Measurements from ENCODE around the gene LAMA3. TPM values are rescaled to one million over a fixed set of nuclear protein-coding genes. Genes with fewer than 3 reads are reported as not detected.

LAMA3 gene
- total and polyA plus RNA-seq, 2 of the 13 experiments (the other 11 are each of a cell fraction or from before 2014, with no cell fraction given): 0.45 to 2.2 TPM

GRCh38 chr18:23724681-23725080 is 35.4 kb downstream of the LAMA3 start:
- FAIRE-seq: no peak
- Histone ChIP-seq H3K4me2 (ENCODE audit: low read depth, low read length) (no peak overlapping the region), H3K27me3 (ENCODE audit: control insufficient read depth in 1 of 2, insufficient read depth in 2 of 2, low read length in 2 of 2) (no peaks in the 10 kb centered on the region), H3K4me3 (replicated peaks in 1 of 3; ENCODE audit: insufficient read depth in 1 of 3, low read depth in 2 of 3, low read length in 3 of 3) (no peak overlapping the region), H2AFZ (ENCODE audit: low read length) (no peak overlapping the region), H3K79me2 (ENCODE audit: insufficient read depth, low read length) (no peaks in the 10 kb centered on the region), H3K36me3 (replicated peaks in 1 of 2; ENCODE audit: control insufficient read depth in 1 of 2, insufficient read depth in 2 of 2, low read length in 2 of 2) (no peaks in the 10 kb centered on the region), H4K20me1 (ENCODE audit: insufficient read depth, low read length) (no peaks in the 10 kb centered on the region), H3K27ac (ENCODE audit: extremely low read length, insufficient read depth, low read length) (no peak overlapping the region), H3K4me1 (ENCODE audit: insufficient read depth, low read length) (peaks cover 3% of the 10 kb centered on the region; the same call in 1 of the 2 replicates), H3K9me3 (ENCODE audit: low read length) (no peaks in the 10 kb centered on the region), H3K9ac (ENCODE audit: insufficient read depth, low read depth, low read length) (no peak overlapping the region)
- ChIA-PET CTCF (ENCODE audit: low intra/inter-chr PET ratio, low total read pairs) (no interaction called here), POLR2A (no interaction called here)
- in situ Hi-C loops (cut with HindIII; ENCODE audit: extremely low pct_ligation_motif_present, low pct_unique_long_range_greater_than_20kb): no loop called here
- DNase-seq (ENCODE audit: low spot score): no peak
- ATAC-seq: no peak
- no peak for TF ChIP-seq IKZF4 (CRISPR knock-in tag; IDR thresholded peaks at IDR 0.05; ENCODE audit: borderline replicate concordance, low read depth, not compliant biosample characterization)
- TF ChIP-seq HDAC6 (IDR thresholded peaks at IDR 0.05; ENCODE audit: low read depth, low read length): no peak
- TF ChIP-seq ZNF589 (CRISPR knock-in tag; conservative IDR thresholded peaks at IDR 0.05): no peak
- no peak for TF ChIP-seq ZNF33B (CRISPR knock-in tag; IDR thresholded peaks at IDR 0.05)
- TF ChIP-seq ZNF318 (CRISPR knock-in tag; IDR thresholded peaks at IDR 0.05): no peak
- TF ChIP-seq ZNF83 (CRISPR knock-in tag; IDR thresholded peaks at IDR 0.05; ENCODE audit: borderline replicate concordance): no peak
- TF ChIP-seq ZNF776 (CRISPR knock-in tag; IDR thresholded peaks at IDR 0.05): no peak
- no peak for TF ChIP-seq BCL3 (CRISPR knock-in tag; IDR thresholded peaks at IDR 0.05)
- TF ChIP-seq, protein P1, sequence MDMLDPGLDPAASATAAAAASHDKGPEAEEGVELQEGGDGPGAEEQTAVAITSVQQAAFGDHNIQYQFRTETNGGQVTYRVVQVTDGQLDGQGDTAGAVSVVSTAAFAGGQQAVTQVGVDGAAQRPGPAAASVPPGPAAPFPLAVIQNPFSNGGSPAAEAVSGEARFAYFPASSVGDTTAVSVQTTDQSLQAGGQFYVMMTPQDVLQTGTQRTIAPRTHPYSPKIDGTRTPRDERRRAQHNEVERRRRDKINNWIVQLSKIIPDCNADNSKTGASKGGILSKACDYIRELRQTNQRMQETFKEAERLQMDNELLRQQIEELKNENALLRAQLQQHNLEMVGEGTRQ (IDR thresholded peaks at IDR 0.05; ENCODE audit: low read depth, low read length): no peak
- TF ChIP-seq, protein P1 (CRISPR knock-in tag; IDR thresholded peaks at IDR 0.05; ENCODE audit: borderline replicate concordance): no peak
- TF ChIP-seq SRSF4 (IDR thresholded peaks at IDR 0.05; ENCODE audit: low read depth, low read length, poor library complexity, severe bottlenecking): no peak
- intact Hi-C loops (cut with micrococcal nuclease; ENCODE audit: unreplicated experiment): no loop called here
- WGBS (ENCODE audit: low lambda C conversion rate): 88% methylated on average over 3 of the region's 3 CpGs
- no TSS peak for BruUV-seq (replicated peaks)
